GM12878 (cell line): ENCODE data around the gene TMEM82. TPM values are rescaled to one million over a fixed set of nuclear protein-coding genes. Genes with fewer than 3 reads are reported as not detected.

Experiments
- ATAC-seq: fragments of 200-7000 bp; cut with Tn5 transposase; 3 replicates; pipeline ENCODE4 v1.9.1; 2020; ENCODE audit warnings: mild to moderate bottlenecking, moderate library complexity
- BruUV-seq: library from RNA; stranded (reverse); fragments of 400-500 nt; replicated peaks from 2 replicates; lab custom pipeline; 2021; lab: Mats Ljungman, UMichigan
- CTCF ChIA-PET: fragments of 300-600 bp; sonication (Branson Sonifier 250); formaldehyde crosslinking; extraction: SDS; loops from one replicate; lab custom pipeline; 2021; ENCODE audit warnings: inconsistent platforms; lab: Yijun Ruan, JAX
- POLR2A ChIA-PET: fragments of 350-600 bp; formaldehyde crosslinking; extraction: SDS; loops from one replicate; lab custom pipeline; 2021; ENCODE audit warnings: inconsistent platforms; lab: Charles Lee
- RAD21 ChIA-PET: fragments of 300-600 bp; sonication (Branson Sonifier 250); formaldehyde crosslinking; loops from one replicate; lab custom pipeline; 2023; ENCODE audit warnings: antibody characterized with exemption; ENCODE audit not compliant: unreplicated experiment; lab: Charles Lee
- SMC1A ChIA-PET: fragments of 300-600 bp; sonication (Branson Sonifier 250); formaldehyde crosslinking; loops from one replicate; lab custom pipeline; 2023; ENCODE audit not compliant: unreplicated experiment, uncharacterized antibody; lab: Charles Lee
- DNase-seq: peaks from one replicate; pipeline ENCODE4 v3.0.0-alpha.2; 2011; ENCODE audit warnings: low read depth, low spot score
- FAIRE-seq: peaks from 3 replicates; lab custom pipeline; 2011; peaks lifted over from hg19 to GRCh38; lab: Jason Lieb, UNC
- H2AFZ ChIP-seq: 2 replicates; pipeline ENCODE4 v1.6.0; 2011; ENCODE audit warnings: low read depth, low read length, control low read depth; ENCODE audit not compliant: control insufficient read depth
- H3K27ac ChIP-seq: 2 replicates; pipeline ENCODE4 v1.5.1; 2011; ENCODE audit warnings: control low read depth; ENCODE audit not compliant: control insufficient read depth, insufficient read depth
- H3K27me3 ChIP-seq, 2 experiments: replicated peaks in 1 of 2; 2 replicates each; pipeline versions ENCODE4 v1.6.0 to v1.6.1; 2011; ENCODE audit warnings: low read length in 1 of 2; ENCODE audit not compliant: control insufficient read depth in 2 of 2, insufficient read depth in 2 of 2
- H3K36me3 ChIP-seq, 2 experiments: 2 replicates each; pipeline ENCODE4 v1.5.1; 2011; ENCODE audit warnings: low read length in 1 of 2; ENCODE audit not compliant: control insufficient read depth in 2 of 2, insufficient read depth in 2 of 2
- H3K4me1 ChIP-seq: 2 replicates; pipeline ENCODE4 v1.6.1; 2011; ENCODE audit warnings: mild to moderate bottlenecking, low read length, moderate library complexity, mixed read lengths; ENCODE audit not compliant: control insufficient read depth, insufficient read depth
- H3K4me2 ChIP-seq: 2 replicates; pipeline ENCODE4 v1.6.0; 2011; ENCODE audit warnings: control low read depth; ENCODE audit not compliant: control insufficient read depth, insufficient read depth
- H3K4me3 ChIP-seq: fragments of 200-600 bp; sonication (generic); 2 replicates; pipeline ENCODE4 v1.5.1; 2016
- H3K79me2 ChIP-seq: 2 replicates; pipeline ENCODE4 v1.6.0; 2011; ENCODE audit warnings: low read length; ENCODE audit not compliant: control insufficient read depth, insufficient read depth
- H3K9ac ChIP-seq: 2 replicates; pipeline ENCODE4 v1.8.0; 2011; ENCODE audit warnings: low read length, control low read depth, mixed read lengths; ENCODE audit not compliant: control insufficient read depth, insufficient read depth
- H3K9me3 ChIP-seq: replicated peaks from 3 replicates; pipeline ENCODE4 v1.5.1; 2011; ENCODE audit warnings: mild to moderate bottlenecking, low read length; ENCODE audit not compliant: control insufficient read depth, insufficient read depth
- H4K20me1 ChIP-seq: 2 replicates; pipeline ENCODE4 v1.6.0; 2011; ENCODE audit not compliant: control insufficient read depth, insufficient read depth
- FOXM1 ChIP-seq: IDR thresholded peaks from 2 replicates; pipeline ENCODE4 v1.6.1; 2012; ENCODE audit warnings: low read depth, mild to moderate bottlenecking, inconsistent platforms, low read length, moderate library complexity
- GATAD2B ChIP-seq: fragments of 450-650 bp; conservative IDR thresholded peaks from 2 replicates; pipeline ENCODE4 v1.6.1; 2017; ENCODE audit warnings: low read depth, mild to moderate bottlenecking, moderate library complexity
- HCFC1 ChIP-seq: fragments of 150-350 bp; IDR thresholded peaks from 2 replicates; pipeline ENCODE4 v1.6.1; 2014; ENCODE audit warnings: low read length
- PAX5 ChIP-seq: IDR thresholded peaks from 2 replicates; pipeline ENCODE4 v1.6.1; 2011; ENCODE audit warnings: low read depth, low read length, borderline replicate concordance
- STAT1 ChIP-seq: fragments of 450-650 bp; conservative IDR thresholded peaks from 2 replicates; pipeline ENCODE4 v1.6.1; 2014; ENCODE audit warnings: antibody characterized with exemption, mild to moderate bottlenecking
- TCF3 ChIP-seq: IDR thresholded peaks from 2 replicates; pipeline ENCODE4 v1.6.1; 2012; ENCODE audit warnings: low read depth, mild to moderate bottlenecking, low read length, borderline replicate concordance; ENCODE audit not compliant: insufficient read depth
- WGBS: methylation state at CpG from one replicate; pipeline ENCODE4 v1.1.6; 2016; ENCODE audit warnings: low lambda C conversion rate; ENCODE audit not compliant: insufficient replicate concordance, insufficient coverage; ENCODE audit errors: missing lambda C conversion rate; 5-methylcytosine and 5-hydroxymethylcytosine counted together
- in situ Hi-C: fragments of 300-500 bp; cut with MboI; formaldehyde crosslinking; loops from 9 replicates; pipeline ENCODE4 v1.14.3; 2018; ENCODE audit warnings: mixed read lengths
- intact Hi-C: fragments of 100-400 bp; cut with micrococcal nuclease; formaldehyde crosslinking; loops from one replicate; pipeline ENCODE4 v1.14.2; 2022; ENCODE audit not compliant: unreplicated experiment
- polyA plus RNA-seq, 11 experiments: library from polyadenylated mRNA; depleted of rRNA in 4 of 11; unstranded in 6 of 11; stranded (reverse) in 5 of 11; fragments of >200 nt; fragmentation: Nextera tagmentation in 4 of 11; fragmentation: Illumina TruSeq in 1 of 11; extraction: Ambion mirVana in 4 of 11; extraction: Trizol in 1 of 11; gene quantifications; 1 replicate in 1 of 11; 2 replicates in 10 of 11; pipeline versions ENCODE4 v1.2.1 to v1.2.3, GENCODE V29; 2011 to 2016; ENCODE audit warnings: inconsistent platforms in 2 of 11, missing spikeins in 2 of 11, low read depth in 1 of 11
- total RNA-seq, 4 experiments: library from RNA; depleted of rRNA in 3 of 4; stranded (reverse); fragments of >200 nt in 3 of 4; fragmentation: Illumina TruSeq in 1 of 4; extraction: Trizol in 1 of 4; gene quantifications; 2 replicates each; pipeline versions ENCODE4 v1.2.1 to v1.2.3, GENCODE V29; 2013 to 2021
- TF ChIP-seq, protein P1 (sequence below): fragments of 450-650 bp; IDR thresholded peaks from 2 replicates; pipeline ENCODE4 v1.6.1; 2017; ENCODE audit warnings: mild to moderate bottlenecking, moderate library complexity

TMEM82 gene
- total and polyA plus RNA-seq, 10 of the 15 experiments (the other 5 are each of a cell fraction or from before 2014, with no cell fraction given) = not detected

DNA sequence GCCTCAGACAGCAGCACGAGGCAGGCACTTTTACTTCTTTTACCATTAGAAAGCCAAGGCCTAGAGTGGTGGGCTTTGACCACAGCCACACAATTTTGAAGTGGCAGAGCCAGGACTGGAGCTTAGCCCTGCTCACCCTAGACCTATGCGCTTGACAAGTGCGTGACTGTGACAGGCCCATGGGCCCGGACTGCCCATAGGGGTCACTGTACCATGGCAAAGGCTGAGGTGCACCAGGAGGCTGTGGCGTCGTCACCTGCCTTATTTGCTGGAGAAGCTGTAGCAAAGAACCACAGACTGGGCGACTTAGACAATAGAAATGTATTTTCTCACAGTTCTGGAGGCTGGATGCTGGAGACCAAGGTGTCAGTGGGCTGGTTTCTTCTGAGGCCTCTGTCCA lies 2.6 kb upstream of the TMEM82 start:
- ChIA-PET RAD21 (interaction anchor here (1.9 to 2.4 kb wide), 2 partner anchors 143 to 416 kb away, joined by 5 to 8 read pairs; no protein-coding TSS in a partner anchor), POLR2A (no interaction called here), SMC1A (interaction anchor here (2.2 kb wide), 1 partner anchor 169 kb away, joined by 5 read pairs; no protein-coding TSS in a partner anchor), CTCF (interaction anchor here (0.6 to 2.5 kb wide), 5 partner anchors 68 to 416 kb away, joined by 3 to 11 read pairs (median 6); no protein-coding TSS in a partner anchor)
- H3K4me2 ChIP-seq = no peak overlapping the region
- in situ Hi-C loops = no loop called here
- no peaks in the 10 kb centered on the region for H3K9me3 ChIP-seq
- no peaks in the 10 kb centered on the region for H3K79me2 ChIP-seq
- WGBS = 64% methylated on average over 7 of the region's 7 CpGs
- BruUV-seq = no TSS peak
- H3K27me3 ChIP-seq = no peaks in the 10 kb centered on the region
- H4K20me1 ChIP-seq = no peaks in the 10 kb centered on the region
- no peak for TF ChIP-seq FOXM1
- TF ChIP-seq HCFC1 = no peak
- TF ChIP-seq, protein P1, sequence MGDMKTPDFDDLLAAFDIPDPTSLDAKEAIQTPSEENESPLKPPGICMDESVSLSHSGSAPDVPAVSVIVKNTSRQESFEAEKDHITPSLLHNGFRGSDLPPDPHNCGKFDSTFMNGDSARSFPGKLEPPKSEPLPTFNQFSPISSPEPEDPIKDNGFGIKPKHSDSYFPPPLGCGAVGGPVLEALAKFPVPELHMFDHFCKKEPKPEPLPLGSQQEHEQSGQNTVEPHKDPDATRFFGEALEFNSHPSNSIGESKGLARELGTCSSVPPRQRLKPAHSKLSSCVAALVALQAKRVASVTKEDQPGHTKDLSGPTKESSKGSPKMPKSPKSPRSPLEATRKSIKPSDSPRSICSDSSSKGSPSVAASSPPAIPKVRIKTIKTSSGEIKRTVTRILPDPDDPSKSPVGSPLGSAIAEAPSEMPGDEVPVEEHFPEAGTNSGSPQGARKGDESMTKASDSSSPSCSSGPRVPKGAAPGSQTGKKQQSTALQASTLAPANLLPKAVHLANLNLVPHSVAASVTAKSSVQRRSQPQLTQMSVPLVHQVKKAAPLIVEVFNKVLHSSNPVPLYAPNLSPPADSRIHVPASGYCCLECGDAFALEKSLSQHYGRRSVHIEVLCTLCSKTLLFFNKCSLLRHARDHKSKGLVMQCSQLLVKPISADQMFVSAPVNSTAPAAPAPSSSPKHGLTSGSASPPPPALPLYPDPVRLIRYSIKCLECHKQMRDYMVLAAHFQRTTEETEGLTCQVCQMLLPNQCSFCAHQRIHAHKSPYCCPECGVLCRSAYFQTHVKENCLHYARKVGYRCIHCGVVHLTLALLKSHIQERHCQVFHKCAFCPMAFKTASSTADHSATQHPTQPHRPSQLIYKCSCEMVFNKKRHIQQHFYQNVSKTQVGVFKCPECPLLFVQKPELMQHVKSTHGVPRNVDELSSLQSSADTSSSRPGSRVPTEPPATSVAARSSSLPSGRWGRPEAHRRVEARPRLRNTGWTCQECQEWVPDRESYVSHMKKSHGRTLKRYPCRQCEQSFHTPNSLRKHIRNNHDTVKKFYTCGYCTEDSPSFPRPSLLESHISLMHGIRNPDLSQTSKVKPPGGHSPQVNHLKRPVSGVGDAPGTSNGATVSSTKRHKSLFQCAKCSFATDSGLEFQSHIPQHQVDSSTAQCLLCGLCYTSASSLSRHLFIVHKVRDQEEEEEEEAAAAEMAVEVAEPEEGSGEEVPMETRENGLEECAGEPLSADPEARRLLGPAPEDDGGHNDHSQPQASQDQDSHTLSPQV = no peak
- TF ChIP-seq PAX5 = no peak
- no peak for TF ChIP-seq GATAD2B
- TF ChIP-seq STAT1 = no peak
- TF ChIP-seq TCF3 = no peak
- no peak for FAIRE-seq
- intact Hi-C loops = loop anchor here (2.0 to 5.0 kb wide), 2 partner anchors 145 to 302 kb away; partner anchors contain the start of gene CTRC
- ATAC-seq = no peak
- no peak overlapping the region for H2AFZ ChIP-seq
- DNase-seq = no peak
- no peak overlapping the region for H3K9ac ChIP-seq
- H3K4me3 ChIP-seq = no peak overlapping the region
- H3K4me1 ChIP-seq = no peaks in the 10 kb centered on the region
- no peak overlapping the region for H3K27ac ChIP-seq
- H3K36me3 ChIP-seq = no peaks in the 10 kb centered on the region; a peak in 2 of 4 replicates
